ENCODE data around the gene CLEC4F.

GRCh38 chr2:70828115-70828514 is 7.7 kb upstream of the CLEC4F start:
- TF ChIP-seq, protein P1, sequence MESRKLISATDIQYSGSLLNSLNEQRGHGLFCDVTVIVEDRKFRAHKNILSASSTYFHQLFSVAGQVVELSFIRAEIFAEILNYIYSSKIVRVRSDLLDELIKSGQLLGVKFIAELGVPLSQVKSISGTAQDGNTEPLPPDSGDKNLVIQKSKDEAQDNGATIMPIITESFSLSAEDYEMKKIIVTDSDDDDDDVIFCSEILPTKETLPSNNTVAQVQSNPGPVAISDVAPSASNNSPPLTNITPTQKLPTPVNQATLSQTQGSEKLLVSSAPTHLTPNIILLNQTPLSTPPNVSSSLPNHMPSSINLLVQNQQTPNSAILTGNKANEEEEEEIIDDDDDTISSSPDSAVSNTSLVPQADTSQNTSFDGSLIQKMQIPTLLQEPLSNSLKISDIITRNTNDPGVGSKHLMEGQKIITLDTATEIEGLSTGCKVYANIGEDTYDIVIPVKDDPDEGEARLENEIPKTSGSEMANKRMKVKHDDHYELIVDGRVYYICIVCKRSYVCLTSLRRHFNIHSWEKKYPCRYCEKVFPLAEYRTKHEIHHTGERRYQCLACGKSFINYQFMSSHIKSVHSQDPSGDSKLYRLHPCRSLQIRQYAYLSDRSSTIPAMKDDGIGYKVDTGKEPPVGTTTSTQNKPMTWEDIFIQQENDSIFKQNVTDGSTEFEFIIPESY (IDR thresholded peaks at IDR 0.05): no peak
- TF ChIP-seq, protein P2, sequence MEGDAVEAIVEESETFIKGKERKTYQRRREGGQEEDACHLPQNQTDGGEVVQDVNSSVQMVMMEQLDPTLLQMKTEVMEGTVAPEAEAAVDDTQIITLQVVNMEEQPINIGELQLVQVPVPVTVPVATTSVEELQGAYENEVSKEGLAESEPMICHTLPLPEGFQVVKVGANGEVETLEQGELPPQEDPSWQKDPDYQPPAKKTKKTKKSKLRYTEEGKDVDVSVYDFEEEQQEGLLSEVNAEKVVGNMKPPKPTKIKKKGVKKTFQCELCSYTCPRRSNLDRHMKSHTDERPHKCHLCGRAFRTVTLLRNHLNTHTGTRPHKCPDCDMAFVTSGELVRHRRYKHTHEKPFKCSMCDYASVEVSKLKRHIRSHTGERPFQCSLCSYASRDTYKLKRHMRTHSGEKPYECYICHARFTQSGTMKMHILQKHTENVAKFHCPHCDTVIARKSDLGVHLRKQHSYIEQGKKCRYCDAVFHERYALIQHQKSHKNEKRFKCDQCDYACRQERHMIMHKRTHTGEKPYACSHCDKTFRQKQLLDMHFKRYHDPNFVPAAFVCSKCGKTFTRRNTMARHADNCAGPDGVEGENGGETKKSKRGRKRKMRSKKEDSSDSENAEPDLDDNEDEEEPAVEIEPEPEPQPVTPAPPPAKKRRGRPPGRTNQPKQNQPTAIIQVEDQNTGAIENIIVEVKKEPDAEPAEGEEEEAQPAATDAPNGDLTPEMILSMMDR (IDR thresholded peaks at IDR 0.05; ENCODE audit: low read depth, low read length, missing input control): no peak
- TF ChIP-seq TAF1 (conservative IDR thresholded peaks at IDR 0.05) (no peak), SP1 (IDR thresholded peaks at IDR 0.05) (no peak), RAD21 (IDR thresholded peaks at IDR 0.05) (no peak), RXRA (IDR thresholded peaks at IDR 0.05) (no peak), GABPA (IDR thresholded peaks at IDR 0.05 in 1 of 2, conservative IDR thresholded peaks at IDR 0.05 in 1 of 2) (no peak), YY1 (IDR thresholded peaks at IDR 0.05) (no peak), REST (IDR thresholded peaks at IDR 0.05) (no peak), EGR1 (IDR thresholded peaks at IDR 0.05; ENCODE audit: low read depth in 2 of 2) (no peak)
- TF ChIP-seq, protein P3, sequence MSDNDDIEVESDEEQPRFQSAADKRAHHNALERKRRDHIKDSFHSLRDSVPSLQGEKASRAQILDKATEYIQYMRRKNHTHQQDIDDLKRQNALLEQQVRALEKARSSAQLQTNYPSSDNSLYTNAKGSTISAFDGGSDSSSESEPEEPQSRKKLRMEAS (IDR thresholded peaks at IDR 0.05): no peak
